Stimulated activated CD4-positive, alpha-beta T cell treated with anti-CD3 and anti-CD28 coated beads, Interleukin-12 subunit alpha, Interleukin-12 subunit beta, amount 100 ng/mL, for 24 hours (primary cell): ENCODE measurements around the gene FHOD1.

Source experiments
- DNase-seq, 2 experiments: peaks; one replicate each; pipeline ENCODE4 v3.0.0-alpha.2; 2020; ENCODE audit warnings: low read depth in 2 of 2

The FHOD1 gene

GRCh38 chr16:67234180-67234597 lies 13.1 kb downstream of the FHOD1 start:
- no peak for DNase-seq

- no peak for DNase-seq
Observed at GRCh38 chr16:67233596-67233995, 13.7 kb downstream of the FHOD1 start.

- no peak for DNase-seq
Observed at GRCh38 chr16:67230809-67231660, 16.2 kb downstream of the FHOD1 start.

GRCh38 chr16:67229906-67230808 lies 17.1 kb downstream of the FHOD1 start:
- no peak for DNase-seq

- no peak for DNase-seq
Observed at GRCh38 chr16:67228905-67229304, 18.4 kb downstream of the FHOD1 start.

- no peak for DNase-seq
Observed at GRCh38 chr16:67228034-67228785, 19.1 kb downstream of the FHOD1 start.

GRCh38 chr16:67227567-67227921 lies 19.7 kb downstream of the FHOD1 start:
- DNase-seq: no peak

- peak; percentile 98 to 99 for DNase-seq
Observed at GRCh38 chr16:67226804-67227566, 20.3 kb downstream of the FHOD1 start, which contains the start of gene TMEM208. Gene TMEM208 (plus strand): TSS chr16:67227130. CDS start chr16:67227219, 89 bp downstream.

GRCh38 chr16:67226295-67226803 lies 20.9 kb downstream of the FHOD1 start:
- DNase-seq: no peak

GRCh38 chr16:67223992-67224391 lies 23.3 kb downstream of the FHOD1 start:
- no peak for DNase-seq

- DNase-seq: no peak
Observed at GRCh38 chr16:67216612-67217490, 30.4 kb downstream of the FHOD1 start.

GRCh38 chr16:67215706-67216105 lies 31.6 kb downstream of the FHOD1 start:
- DNase-seq: no peak

- no peak for DNase-seq
Observed at GRCh38 chr16:67213197-67214019, 33.9 kb downstream of the FHOD1 start.

GRCh38 chr16:67212766-67213165 lies 34.5 kb downstream of the FHOD1 start:
- DNase-seq: no peak

- no peak for DNase-seq
Observed at GRCh38 chr16:67211674-67212073, 35.6 kb downstream of the FHOD1 start.

GRCh38 chr16:67210069-67210937 lies 37.0 kb downstream of the FHOD1 start:
- no peak for DNase-seq

GRCh38 chr16:67209565-67209964 lies 37.7 kb downstream of the FHOD1 start:
- no peak for DNase-seq
